Inferior parietal cortex (tissue), 1 donor: ENCODE measurements around the gene SPATA20.

Experiments used
- DNase-seq: peaks from one replicate; pipeline ENCODE4 v3.0.0-alpha.2; 2016; ENCODE audit errors: extremely low spot score

SPATA20 gene

DNA sequence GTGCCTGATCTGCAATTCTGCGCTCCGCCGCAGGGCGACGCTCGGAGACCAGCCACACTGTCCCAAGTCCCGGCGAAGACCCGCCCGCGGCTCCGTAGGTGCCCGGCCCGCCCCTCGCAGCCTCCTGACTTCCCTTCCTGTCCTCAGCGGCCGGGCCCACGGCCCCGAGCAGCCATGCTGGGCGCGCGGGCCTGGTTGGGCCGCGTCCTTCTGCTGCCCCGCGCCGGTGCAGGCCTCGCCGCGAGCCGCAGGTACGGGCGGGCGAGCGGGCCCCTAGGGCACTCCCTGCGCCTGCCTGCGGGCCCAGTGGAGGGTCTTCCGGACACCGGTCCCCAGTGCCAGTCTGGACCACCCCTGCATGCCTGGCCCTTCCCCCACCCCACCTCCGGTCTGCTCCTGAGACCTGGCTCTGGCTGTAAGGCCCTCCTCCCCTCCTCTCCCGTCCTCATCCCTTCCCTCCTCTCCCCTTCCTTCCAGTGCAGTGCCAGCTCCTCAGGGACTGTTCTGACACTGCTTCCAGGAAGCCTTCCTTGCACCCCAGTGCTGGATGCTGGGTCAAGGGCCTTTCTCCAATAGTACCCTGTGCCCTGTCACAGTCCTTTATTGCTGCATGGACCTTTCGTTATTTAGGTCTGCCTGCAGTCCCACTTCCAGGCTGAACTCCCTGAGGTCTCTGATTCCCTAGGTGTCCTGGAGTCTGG lies at the start of gene SPATA20:
Gene SPATA20, plus strand, starts transcription at position 140 of the 701 bp plus-strand sequence. Its CDS starts 35 bp downstream, at position 175.
- peak; percentile 89 for DNase-seq

- DNase-seq, result no peak
These were observed 48.7 kb upstream of the SPATA20 start for GRCh38 chr17:50498021-50498874.

- no peak for DNase-seq
These were observed 47.7 kb upstream of the SPATA20 start for GRCh38 chr17:50499270-50499669.

- DNase-seq, result no peak
These were observed 47.3 kb upstream of the SPATA20 start for GRCh38 chr17:50499721-50500120.

DNA sequence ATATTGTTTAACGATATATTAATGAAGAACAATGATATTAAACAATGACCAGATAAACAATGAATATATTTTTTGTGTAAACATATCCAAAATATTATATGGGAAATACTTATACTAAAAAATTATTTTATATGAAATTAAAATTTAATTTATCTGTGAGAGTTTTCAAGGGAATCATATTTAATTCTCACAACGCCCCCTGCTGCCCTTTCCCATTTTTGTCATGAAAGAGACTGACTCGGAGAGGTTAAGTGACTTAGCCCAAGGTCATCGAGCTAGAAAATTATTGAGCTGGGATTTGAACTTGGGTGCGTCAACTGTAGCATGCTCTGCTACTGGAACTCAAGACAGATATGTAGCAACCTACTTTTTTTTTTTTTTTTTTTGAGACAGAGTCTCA lies 45.9 kb upstream of the SPATA20 start:
- DNase-seq, result no peak

- no peak for DNase-seq
These were observed 44.5 kb upstream of the SPATA20 start for GRCh38 chr17:50502301-50502990.

GRCh38 chr17:50505591-50506130 lies 41.3 kb upstream of the SPATA20 start:
- no peak for DNase-seq

DNA sequence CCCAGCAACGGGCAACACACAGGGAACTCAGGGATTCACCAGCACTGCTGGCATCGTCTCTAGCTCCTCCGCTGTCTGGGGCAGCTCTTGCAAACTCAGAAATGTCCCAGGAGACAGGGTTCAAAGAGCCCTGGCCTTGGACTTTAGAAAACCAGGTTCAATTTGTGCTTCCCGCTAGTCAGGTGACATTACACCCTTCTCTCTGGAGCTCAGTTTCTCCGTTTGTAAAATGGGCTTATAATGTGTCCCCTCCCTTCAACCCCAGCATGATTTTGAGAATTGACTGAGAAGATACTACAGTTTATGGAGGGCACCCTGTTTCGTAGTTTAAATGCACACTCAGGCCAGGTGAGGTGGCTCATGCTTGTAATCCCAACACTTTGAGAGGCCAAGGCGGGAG lies 40.7 kb upstream of the SPATA20 start:
- DNase-seq, result no peak

DNA sequence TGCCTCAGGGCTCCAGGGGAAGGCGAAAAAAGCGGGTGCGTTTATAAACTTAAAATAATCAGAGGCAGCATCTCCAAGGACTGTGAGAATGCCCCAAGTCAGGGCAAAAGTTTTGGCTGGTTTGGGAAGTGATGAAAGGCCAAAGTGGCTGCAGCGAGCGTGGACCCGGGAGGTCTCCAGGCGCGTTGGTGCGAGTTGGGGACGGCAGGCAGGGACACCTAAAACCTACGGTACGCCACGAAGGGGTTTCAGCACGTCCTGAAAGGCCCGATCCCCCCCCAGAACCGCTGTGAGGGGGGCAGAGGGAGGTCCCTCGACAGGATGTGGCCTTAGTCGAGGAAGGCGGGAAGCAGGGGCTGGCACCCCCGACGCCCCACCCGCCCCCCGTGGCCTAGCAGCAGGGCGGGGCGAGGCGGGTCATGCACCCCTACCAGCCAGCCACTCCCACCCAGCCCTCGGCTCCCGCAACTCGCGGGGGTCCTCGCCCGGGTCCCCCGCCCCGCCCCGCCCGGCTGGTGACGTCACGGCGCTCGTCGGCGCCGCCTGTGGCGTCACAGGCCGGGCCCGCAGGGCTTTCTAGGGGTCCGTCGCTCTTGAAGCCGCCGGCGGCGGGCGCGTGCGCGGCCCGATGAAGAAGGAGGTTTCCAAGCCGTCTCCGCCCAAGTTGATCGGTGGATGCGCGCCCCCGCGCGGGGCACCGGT lies 39.0 kb upstream of the SPATA20 start, which contains the start of gene MYCBPAP:
Gene MYCBPAP, plus strand, starts transcription at position 569 of the 702 bp plus-strand sequence. CDS start 236 bp downstream, outside the sequence.
- DNase-seq, result peak; percentile 53

DNA sequence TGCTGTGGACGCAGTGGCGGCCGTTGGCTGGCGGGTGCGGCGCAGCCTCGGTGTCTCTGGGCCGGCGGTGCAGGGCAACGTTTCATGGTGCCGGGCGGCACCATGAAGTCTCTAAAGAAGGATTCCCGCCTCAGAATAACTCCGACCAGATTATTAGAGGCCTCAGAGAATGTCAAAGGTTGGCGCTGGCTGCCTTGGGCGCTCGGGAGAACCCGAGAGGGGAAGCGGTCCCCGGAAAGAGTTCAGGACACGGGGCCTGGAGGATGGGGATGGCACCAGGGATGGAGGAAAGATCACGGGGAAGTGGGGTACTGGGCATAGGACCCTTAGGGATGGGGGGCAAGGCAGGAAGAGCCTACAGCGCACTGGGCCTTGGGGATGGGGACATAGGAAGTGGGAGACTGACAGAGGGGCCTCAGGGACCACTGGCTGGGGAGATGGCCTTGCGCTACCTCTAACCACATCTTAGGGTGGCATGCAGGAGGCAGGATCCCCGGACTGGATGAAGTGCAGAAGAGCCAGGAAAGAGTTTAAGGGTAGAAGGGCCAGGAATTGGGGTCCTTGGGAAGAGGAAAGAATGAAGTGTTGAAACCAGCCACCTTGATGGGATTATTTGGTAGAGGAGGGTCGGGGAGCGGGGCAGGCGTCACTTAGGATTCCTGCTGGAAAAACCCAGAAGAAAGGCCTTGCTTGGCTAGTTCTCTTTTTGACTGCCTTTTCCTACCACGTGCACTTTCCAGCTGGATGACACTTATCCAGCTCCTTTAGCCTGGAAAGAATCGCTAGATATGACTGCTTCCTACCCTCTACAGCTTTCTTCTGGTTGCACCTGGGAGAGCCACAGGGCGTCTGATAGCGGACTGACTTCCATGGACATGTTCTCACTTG lies 38.2 kb upstream of the SPATA20 start:
- DNase-seq, result no peak

GRCh38 chr17:50511058-50511457 lies 35.9 kb upstream of the SPATA20 start:
- DNase-seq, result no peak

GRCh38 chr17:50513495-50513894 lies 33.5 kb upstream of the SPATA20 start:
- no peak for DNase-seq

DNA sequence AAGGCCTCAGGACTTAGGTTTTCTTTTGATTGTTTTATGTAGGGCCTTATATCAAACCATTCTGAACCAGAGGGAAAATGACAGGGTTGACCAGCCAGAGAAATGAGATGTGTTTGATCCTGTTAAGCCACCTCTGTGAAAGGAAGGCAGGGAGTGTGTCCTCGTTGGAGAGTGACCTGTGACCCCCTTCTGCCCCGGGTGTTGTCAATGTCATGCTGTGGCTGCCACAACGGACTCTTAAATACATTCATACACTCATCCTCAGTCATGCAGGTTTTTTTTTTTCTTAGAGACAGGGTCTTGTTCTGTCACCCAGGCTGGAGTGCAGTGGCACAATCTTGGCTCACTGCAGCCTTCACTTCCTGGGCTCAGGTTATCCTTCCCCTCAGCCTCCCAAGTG lies 32.6 kb upstream of the SPATA20 start:
- no peak for DNase-seq

- DNase-seq, result no peak
These were observed 31.9 kb upstream of the SPATA20 start for GRCh38 chr17:50514936-50515702.

GRCh38 chr17:50517011-50517410 lies 30.0 kb upstream of the SPATA20 start:
- DNase-seq, result no peak

GRCh38 chr17:50517504-50518383 lies 29.2 kb upstream of the SPATA20 start:
- DNase-seq, result no peak

GRCh38 chr17:50518384-50519023 lies 28.5 kb upstream of the SPATA20 start:
- no peak for DNase-seq
